ENCODE data around the gene CORIN. TPM values are rescaled to one million over a fixed set of nuclear protein-coding genes. Genes with fewer than 3 reads are reported as not detected.

The CORIN gene
- total RNA-seq, 1 experiment from 2014 or later: 3.5 TPM

DNA sequence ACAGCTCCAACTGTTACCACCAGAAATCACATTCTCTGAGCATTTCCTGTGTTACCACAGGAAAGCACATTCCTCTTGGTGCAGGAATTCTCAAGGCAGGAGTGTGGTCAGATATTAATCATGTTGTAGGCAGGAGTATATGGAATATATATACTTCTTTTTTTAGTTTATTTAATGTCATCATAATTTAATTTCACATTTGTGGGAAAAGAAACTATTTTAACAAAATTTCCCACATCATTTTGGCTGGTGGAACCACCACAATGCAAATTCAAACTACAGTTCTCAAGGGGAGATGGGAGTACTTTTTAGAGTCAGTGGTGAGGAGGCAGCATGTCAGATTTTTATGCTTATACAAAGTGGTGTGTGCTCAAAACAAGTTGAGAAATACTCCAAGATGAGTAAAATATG lies 213.8 kb downstream of the CORIN start:
- no peaks in the 10 kb centered on the region for H3K9me2 ChIP-seq (ENCODE audit: insufficient read depth)
- no peak overlapping the region for H2AFZ ChIP-seq (ENCODE audit: low read depth, low read length, poor library complexity, severe bottlenecking)
- intact Hi-C loops (cut with micrococcal nuclease): no loop called here
- no peaks in the 10 kb centered on the region for H3K9me3 ChIP-seq (ENCODE audit: control insufficient read depth in 1 of 2, insufficient read depth in 1 of 2, low read depth in 1 of 2, low read length in 2 of 2)
- no peaks in the 10 kb centered on the region for H4K20me1 ChIP-seq (ENCODE audit: insufficient read depth)
- H3K36me3 ChIP-seq (ENCODE audit: control insufficient read depth in 1 of 2, insufficient read depth in 2 of 2, low read length in 2 of 2): no peaks in the 10 kb centered on the region
- H3K79me2 ChIP-seq (ENCODE audit: insufficient read depth, low read length): no peaks in the 10 kb centered on the region
- DNase-seq (ENCODE audit: low read depth, low spot score) (no peak), ATAC-seq (no peak)
- H3K4me2 ChIP-seq (ENCODE audit: low read length): no peak overlapping the region
- H3K9ac ChIP-seq (ENCODE audit: low read length): no peak overlapping the region
- no peak overlapping the region for H3K27ac ChIP-seq (ENCODE audit: low read depth, low read length)
- BruUV-seq (replicated peaks): no TSS peak
- ChIA-PET CTCF (no interaction called here), POLR2A (no interaction called here), RAD21 (ENCODE audit: low non-redundant PET in 1 of 2, low total read pairs in 2 of 2, uncharacterized antibody in 2 of 2, unreplicated experiment in 2 of 2) (no interaction called here)
- no peak overlapping the region for H3K4me3 ChIP-seq (replicated peaks in 1 of 2; ENCODE audit: low read depth in 1 of 2, low read length in 2 of 2)
- no peaks in the 10 kb centered on the region for H3K27me3 ChIP-seq (ENCODE audit: insufficient read depth, low read length)
- H3K4me1 ChIP-seq (ENCODE audit: control insufficient read depth in 1 of 2, insufficient read depth in 2 of 2, low read length in 2 of 2): no peaks in the 10 kb centered on the region
- no peak for TF ChIP-seq CBX3 (IDR thresholded peaks at IDR 0.05; ENCODE audit: low read depth)
- TF ChIP-seq CTCF (IDR thresholded peaks at IDR 0.05 in 2 of 3, conservative IDR thresholded peaks at IDR 0.05 in 1 of 3; ENCODE audit: borderline replicate concordance in 1 of 3, insufficient read depth in 1 of 3, low read depth in 2 of 3, low read length in 2 of 3): no peak
- TF ChIP-seq EZH2 (IDR thresholded peaks at IDR 0.05): no peak
- TF ChIP-seq FOSL1 (IDR thresholded peaks at IDR 0.05; ENCODE audit: low read depth): no peak
- TF ChIP-seq ZNF274 (IDR thresholded peaks at IDR 0.05; ENCODE audit: low read depth, low read length): no peak
- no peak for TF ChIP-seq POLR2AphosphoS5 (IDR thresholded peaks at IDR 0.05; ENCODE audit: low read depth, low read length)
- no peak for TF ChIP-seq CEBPB (IDR thresholded peaks at IDR 0.05; ENCODE audit: low read depth)
- TF ChIP-seq SIN3A (IDR thresholded peaks at IDR 0.05; ENCODE audit: low read depth): no peak
- TF ChIP-seq EZH2phosphoT487 (IDR thresholded peaks at IDR 0.05; ENCODE audit: borderline replicate concordance): no peak
- no peak for TF ChIP-seq POLR2A (IDR thresholded peaks at IDR 0.05; ENCODE audit: borderline replicate concordance, extremely low read depth, insufficient read depth, insufficient read length)
- no peak for TF ChIP-seq SP1 (IDR thresholded peaks at IDR 0.05; ENCODE audit: low read depth)

All from HCT116 (cell line).